ENCODE measurements around the gene PDCD7.
"Not testable (repeated sequence)": the region's sequence is repeated elsewhere in the genome, so short reads cannot be mapped to it uniquely, and the experiment has no call there.

PDCD7 gene

GRCh38 chr15:65074946-65075345, 58.7 kb downstream of the PDCD7 start:
- not testable (repeated sequence) for DNase-seq (ENCODE audit: low read depth)

GRCh38 chr15:65072617-65073016, 61.0 kb downstream of the PDCD7 start:
- DNase-seq (ENCODE audit: low read depth), result no peak

- no peak for DNase-seq (ENCODE audit: low read depth)
Observed at GRCh38 chr15:65072027-65072426, 61.6 kb downstream of the PDCD7 start.

- DNase-seq (ENCODE audit: low read depth), result no peak
Observed at GRCh38 chr15:65071381-65071811, 62.2 kb downstream of the PDCD7 start.

- no peak for DNase-seq (ENCODE audit: low read depth)
Observed at GRCh38 chr15:65069779-65070546, 63.6 kb downstream of the PDCD7 start.

- DNase-seq (ENCODE audit: low read depth), result peak; percentile 81
Observed at GRCh38 chr15:65069179-65069578, 64.4 kb downstream of the PDCD7 start.

GRCh38 chr15:65068403-65068788, 65.2 kb downstream of the PDCD7 start:
- DNase-seq (ENCODE audit: low read depth), result no peak

- no peak for DNase-seq (ENCODE audit: low read depth)
Observed at GRCh38 chr15:65067645-65068402, 65.8 kb downstream of the PDCD7 start, which contains the start of gene RASL12. TSS of gene RASL12 (minus strand) at chr15:65067991. CDS start at chr15:65067835, 156 bp downstream.
